Astrocyte of the hippocampus (primary cell): ENCODE data around the gene KCNH4.
A peak's percentile ranks its signal among the peaks of the same experiment; 100 is the strongest.

Source experiments
- DNase-seq: peaks from one replicate; pipeline ENCODE4 v3.0.0; 2011; ENCODE audit warnings: low read depth, low spot score

Gene KCNH4

GRCh38 chr17:42117397-42118125 lies 63.4 kb downstream of the KCNH4 start:
- no peak for DNase-seq

- peak; percentile 89 for DNase-seq
Observed at GRCh38 chr17:42116705-42117396, 64.1 kb downstream of the KCNH4 start.

GRCh38 chr17:42114118-42114517 lies 66.8 kb downstream of the KCNH4 start:
- DNase-seq = no peak

- no peak for DNase-seq
Observed at GRCh38 chr17:42113293-42114069, 67.5 kb downstream of the KCNH4 start.

- DNase-seq = peak; percentile 72
Observed at GRCh38 chr17:42112552-42113176, 68.3 kb downstream of the KCNH4 start, which contains the start of gene DHX58. Gene DHX58 (minus strand): TSS chr17:42112714. CDS start chr17:42111892, 822 bp downstream.

GRCh38 chr17:42111871-42112551 lies 68.9 kb downstream of the KCNH4 start:
- no peak for DNase-seq

- no peak for DNase-seq
Observed at GRCh38 chr17:42111265-42111636, 69.7 kb downstream of the KCNH4 start.

GRCh38 chr17:42110301-42111264 lies 70.4 kb downstream of the KCNH4 start:
- no peak for DNase-seq

GRCh38 chr17:42109086-42109485 lies 71.9 kb downstream of the KCNH4 start:
- no peak for DNase-seq

- DNase-seq = peak; percentile 82
Observed at GRCh38 chr17:42107597-42108576, 73.1 kb downstream of the KCNH4 start.

- DNase-seq = no peak
Observed at GRCh38 chr17:42107124-42107523, 73.8 kb downstream of the KCNH4 start.
